ENCODE data around the gene NT5C1B.

GRCh38 chr2:18583905-18584607 is 5.3 kb downstream of the NT5C1B start:
- TF ChIP-seq MYC (IDR thresholded peaks at IDR 0.05; ENCODE audit: borderline replicate concordance, low read length) (no peak), EHMT2 (IDR thresholded peaks at IDR 0.05; ENCODE audit: low read depth) (no peak)
- TF ChIP-seq, protein P1, sequence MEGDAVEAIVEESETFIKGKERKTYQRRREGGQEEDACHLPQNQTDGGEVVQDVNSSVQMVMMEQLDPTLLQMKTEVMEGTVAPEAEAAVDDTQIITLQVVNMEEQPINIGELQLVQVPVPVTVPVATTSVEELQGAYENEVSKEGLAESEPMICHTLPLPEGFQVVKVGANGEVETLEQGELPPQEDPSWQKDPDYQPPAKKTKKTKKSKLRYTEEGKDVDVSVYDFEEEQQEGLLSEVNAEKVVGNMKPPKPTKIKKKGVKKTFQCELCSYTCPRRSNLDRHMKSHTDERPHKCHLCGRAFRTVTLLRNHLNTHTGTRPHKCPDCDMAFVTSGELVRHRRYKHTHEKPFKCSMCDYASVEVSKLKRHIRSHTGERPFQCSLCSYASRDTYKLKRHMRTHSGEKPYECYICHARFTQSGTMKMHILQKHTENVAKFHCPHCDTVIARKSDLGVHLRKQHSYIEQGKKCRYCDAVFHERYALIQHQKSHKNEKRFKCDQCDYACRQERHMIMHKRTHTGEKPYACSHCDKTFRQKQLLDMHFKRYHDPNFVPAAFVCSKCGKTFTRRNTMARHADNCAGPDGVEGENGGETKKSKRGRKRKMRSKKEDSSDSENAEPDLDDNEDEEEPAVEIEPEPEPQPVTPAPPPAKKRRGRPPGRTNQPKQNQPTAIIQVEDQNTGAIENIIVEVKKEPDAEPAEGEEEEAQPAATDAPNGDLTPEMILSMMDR (IDR thresholded peaks at IDR 0.05) = no peak
- TF ChIP-seq, protein P2, sequence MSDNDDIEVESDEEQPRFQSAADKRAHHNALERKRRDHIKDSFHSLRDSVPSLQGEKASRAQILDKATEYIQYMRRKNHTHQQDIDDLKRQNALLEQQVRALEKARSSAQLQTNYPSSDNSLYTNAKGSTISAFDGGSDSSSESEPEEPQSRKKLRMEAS (IDR thresholded peaks at IDR 0.05) = no peak

Measured in A549 (cell line).